ENCODE results near the gene FERMT2.

FERMT2 gene

GRCh38 chr14:52914295-52914694 lies 36.6 kb downstream of the FERMT2 start:
- TF ChIP-seq, protein P1, sequence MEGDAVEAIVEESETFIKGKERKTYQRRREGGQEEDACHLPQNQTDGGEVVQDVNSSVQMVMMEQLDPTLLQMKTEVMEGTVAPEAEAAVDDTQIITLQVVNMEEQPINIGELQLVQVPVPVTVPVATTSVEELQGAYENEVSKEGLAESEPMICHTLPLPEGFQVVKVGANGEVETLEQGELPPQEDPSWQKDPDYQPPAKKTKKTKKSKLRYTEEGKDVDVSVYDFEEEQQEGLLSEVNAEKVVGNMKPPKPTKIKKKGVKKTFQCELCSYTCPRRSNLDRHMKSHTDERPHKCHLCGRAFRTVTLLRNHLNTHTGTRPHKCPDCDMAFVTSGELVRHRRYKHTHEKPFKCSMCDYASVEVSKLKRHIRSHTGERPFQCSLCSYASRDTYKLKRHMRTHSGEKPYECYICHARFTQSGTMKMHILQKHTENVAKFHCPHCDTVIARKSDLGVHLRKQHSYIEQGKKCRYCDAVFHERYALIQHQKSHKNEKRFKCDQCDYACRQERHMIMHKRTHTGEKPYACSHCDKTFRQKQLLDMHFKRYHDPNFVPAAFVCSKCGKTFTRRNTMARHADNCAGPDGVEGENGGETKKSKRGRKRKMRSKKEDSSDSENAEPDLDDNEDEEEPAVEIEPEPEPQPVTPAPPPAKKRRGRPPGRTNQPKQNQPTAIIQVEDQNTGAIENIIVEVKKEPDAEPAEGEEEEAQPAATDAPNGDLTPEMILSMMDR (conservative IDR thresholded peaks at IDR 0.05; ENCODE audit: low read length), result no peak
- no peak for TF ChIP-seq EZH2phosphoT487 (IDR thresholded peaks at IDR 0.05; ENCODE audit: borderline replicate concordance)
- Histone ChIP-seq H3K4me3 (ENCODE audit: low read length, poor library complexity, severe bottlenecking) (no peak overlapping the region), H3K4me1 (ENCODE audit: insufficient read depth, low read length, poor library complexity, severe bottlenecking) (peaks cover 35% of the 10 kb centered on the region), H3K9me2 (replicated peaks; ENCODE audit: low read depth, low read length) (no peaks in the 10 kb centered on the region), H3K79me2 (ENCODE audit: insufficient read depth, low read length) (no peaks in the 10 kb centered on the region), H3K4me2 (ENCODE audit: low read depth, low read length, poor library complexity, severe bottlenecking) (no peak overlapping the region), H3K27me3 (ENCODE audit: insufficient read depth, low read length, poor library complexity, severe bottlenecking) (no peaks in the 10 kb centered on the region), H3F3A (ENCODE audit: low read depth) (peaks cover 4% of the 10 kb centered on the region), H3K9ac (ENCODE audit: low read depth, low read length, poor library complexity, severe bottlenecking) (no peak overlapping the region), H4K20me1 (ENCODE audit: insufficient read depth, low read length, poor library complexity, severe bottlenecking) (no peaks in the 10 kb centered on the region), H3K36me3 (ENCODE audit: insufficient read depth, low read length) (no peaks in the 10 kb centered on the region), H2AFZ (ENCODE audit: low read length) (no peak overlapping the region), H3K9me3 (ENCODE audit: insufficient read depth, low read depth, low read length) (no peaks in the 10 kb centered on the region)

- Histone ChIP-seq H3K4me2 (ENCODE audit: low read depth, low read length, poor library complexity, severe bottlenecking) (no peak overlapping the region), H4K20me1 (ENCODE audit: insufficient read depth, low read length, poor library complexity, severe bottlenecking) (no peaks in the 10 kb centered on the region), H3K4me1 (ENCODE audit: insufficient read depth, low read length, poor library complexity, severe bottlenecking) (peaks cover 27% of the 10 kb centered on the region), H3F3A (ENCODE audit: low read depth) (no peaks in the 10 kb centered on the region; the same call in 1 of the 2 replicates), H3K9me2 (replicated peaks; ENCODE audit: low read depth, low read length) (no peaks in the 10 kb centered on the region), H3K79me2 (ENCODE audit: insufficient read depth, low read length) (no peaks in the 10 kb centered on the region), H3K36me3 (ENCODE audit: insufficient read depth, low read length) (no peaks in the 10 kb centered on the region), H3K9me3 (ENCODE audit: insufficient read depth, low read depth, low read length) (no peaks in the 10 kb centered on the region), H3K27me3 (ENCODE audit: insufficient read depth, low read length, poor library complexity, severe bottlenecking) (no peaks in the 10 kb centered on the region), H3K9ac (ENCODE audit: low read depth, low read length, poor library complexity, severe bottlenecking) (no peak overlapping the region), H2AFZ (ENCODE audit: low read length) (no peak overlapping the region), H3K4me3 (ENCODE audit: low read length, poor library complexity, severe bottlenecking) (no peak overlapping the region)
- no peak for TF ChIP-seq EZH2phosphoT487 (IDR thresholded peaks at IDR 0.05; ENCODE audit: borderline replicate concordance)
- TF ChIP-seq, protein P1 (conservative IDR thresholded peaks at IDR 0.05; ENCODE audit: low read length), result no peak
Observed at GRCh38 chr14:52913271-52913670, 37.6 kb downstream of the FERMT2 start.

DNA sequence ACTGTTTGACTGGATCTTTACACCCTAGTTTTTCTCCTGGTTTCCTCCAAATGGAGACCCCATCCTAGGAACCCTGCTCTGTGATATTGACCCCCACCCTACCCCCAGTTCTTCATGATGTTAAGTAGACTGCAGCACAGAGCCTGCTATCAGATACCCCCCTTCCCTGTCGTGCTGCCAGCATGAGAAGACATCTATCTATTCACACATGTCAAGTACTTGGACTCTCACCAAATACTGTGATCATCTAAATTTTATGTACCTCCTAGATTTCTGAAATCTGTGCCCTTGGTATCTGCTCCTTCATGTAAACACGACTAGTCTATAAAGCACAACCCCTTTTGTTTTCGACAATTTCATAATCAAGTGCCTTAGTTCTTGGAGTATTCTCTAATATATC lies 38.9 kb downstream of the FERMT2 start:
- no peak overlapping the region for H3K4me3 ChIP-seq (ENCODE audit: low read length, poor library complexity, severe bottlenecking)
- no peak overlapping the region for H3K4me2 ChIP-seq (ENCODE audit: low read depth, low read length, poor library complexity, severe bottlenecking)
- no peaks in the 10 kb centered on the region; the same call in 1 of the 2 replicates for H3K36me3 ChIP-seq (ENCODE audit: insufficient read depth, low read length)
- H3K9me2 ChIP-seq (replicated peaks; ENCODE audit: low read depth, low read length), result no peaks in the 10 kb centered on the region
- no peaks in the 10 kb centered on the region for H4K20me1 ChIP-seq (ENCODE audit: insufficient read depth, low read length, poor library complexity, severe bottlenecking)
- H3K9me3 ChIP-seq (ENCODE audit: insufficient read depth, low read depth, low read length), result no peaks in the 10 kb centered on the region
- peaks cover 13% of the 10 kb centered on the region for H3K4me1 ChIP-seq (ENCODE audit: insufficient read depth, low read length, poor library complexity, severe bottlenecking)
- H3F3A ChIP-seq (ENCODE audit: low read depth), result no peaks in the 10 kb centered on the region
- no peak overlapping the region for H2AFZ ChIP-seq (ENCODE audit: low read length)
- H3K27me3 ChIP-seq (ENCODE audit: insufficient read depth, low read length, poor library complexity, severe bottlenecking), result no peaks in the 10 kb centered on the region
- TF ChIP-seq EZH2phosphoT487 (IDR thresholded peaks at IDR 0.05; ENCODE audit: borderline replicate concordance), result no peak
- TF ChIP-seq, protein P1 (conservative IDR thresholded peaks at IDR 0.05; ENCODE audit: low read length), result no peak
- no peaks in the 10 kb centered on the region for H3K79me2 ChIP-seq (ENCODE audit: insufficient read depth, low read length)
- H3K9ac ChIP-seq (ENCODE audit: low read depth, low read length, poor library complexity, severe bottlenecking), result no peak overlapping the region
